ENCODE data around the gene MEIS2.

GRCh38 chr15:37001417-37001816 lies 98.9 kb downstream of the MEIS2 start:
- TF ChIP-seq CTCF (IDR thresholded peaks at IDR 0.05) (no peak), POLR2A (IDR thresholded peaks at IDR 0.05) (no peak), EP300 (IDR thresholded peaks at IDR 0.05) (no peak), POLR2AphosphoS5 (IDR thresholded peaks at IDR 0.05) (no peak)
